ENCODE measurements around the gene C3orf70. TPM values are rescaled to one million over a fixed set of nuclear protein-coding genes. Genes with fewer than 3 reads are reported as not detected.

Gene C3orf70
- total and polyA plus RNA-seq, 2 of the 8 experiments (the other 6 are each of a cell fraction or from before 2014, with no cell fraction given): 1.7 to 2.0 TPM

GRCh38 chr3:185030399-185030798 is 122.5 kb downstream of the C3orf70 start:
- Histone ChIP-seq H4K5ac (ENCODE audit: insufficient read length, low read depth, low read length) (no peak overlapping the region), H2BK5ac (ENCODE audit: low read depth, low read length) (no peak overlapping the region), H3K9me3 (ENCODE audit: insufficient read depth in 2 of 2, low read depth in 1 of 2, low read length in 1 of 2) (no peaks in the 10 kb centered on the region), H3K56ac (replicated peaks; ENCODE audit: insufficient read length, low read depth, low read length) (no peak overlapping the region), H4K20me1 (replicated peaks in 1 of 2; ENCODE audit: control insufficient read depth in 1 of 2, insufficient read depth in 2 of 2, low read length in 2 of 2) (no peaks in the 10 kb centered on the region), H4K91ac (replicated peaks; ENCODE audit: insufficient read length, low read length) (no peak overlapping the region), H3K23me2 (ENCODE audit: low read depth, low read length) (no peaks in the 10 kb centered on the region), H3K79me2 (ENCODE audit: control insufficient read depth in 1 of 2, insufficient read depth in 2 of 2, low read length in 2 of 2) (no peaks in the 10 kb centered on the region), H3K4me2 (ENCODE audit: insufficient read depth in 1 of 2, low read depth in 2 of 2, low read length in 2 of 2) (no peak overlapping the region), H3K4me3 (ENCODE audit: extremely low read depth in 1 of 4, insufficient read depth in 2 of 4, low read depth in 3 of 4, low read length in 4 of 4) (no peak overlapping the region), H2AK5ac (ENCODE audit: low read depth, low read length) (no peak overlapping the region), H3K14ac (ENCODE audit: insufficient read length) (no peak overlapping the region), H2BK20ac (ENCODE audit: low read length) (no peak overlapping the region), H3K36me3 (ENCODE audit: control insufficient read depth in 2 of 4, insufficient read depth in 4 of 4, low read length in 3 of 4) (peaks cover 0 to 2% (median 0%) of the 10 kb centered on the region in 4 experiments; a peak in 1 of 8 replicates), H3K79me1 (ENCODE audit: low read depth, low read length) (no peaks in the 10 kb centered on the region), H4K8ac (ENCODE audit: extremely low read depth, insufficient read depth, low read length) (no peak overlapping the region), H3K23ac (ENCODE audit: insufficient read length) (no peak overlapping the region), H2BK12ac (ENCODE audit: low read depth, low read length) (no peak overlapping the region), H3K4me1 (replicated peaks in 1 of 4; ENCODE audit: control insufficient read depth in 3 of 4, insufficient read depth in 4 of 4, low read length in 3 of 4) (no peaks in the 10 kb centered on the region), H2BK120ac (replicated peaks; ENCODE audit: low read depth, low read length) (no peak overlapping the region), H3K27ac (ENCODE audit: low read depth, low read length) (no peak overlapping the region), H3K18ac (ENCODE audit: extremely low read depth, low read length) (no peak overlapping the region), H3K27me3 (replicated peaks in 1 of 4; ENCODE audit: control insufficient read depth in 3 of 4, extremely low read depth in 1 of 4, insufficient read depth in 3 of 4, low read length in 3 of 4) (no peaks in the 10 kb centered on the region), H2BK15ac (ENCODE audit: low read length) (no peak overlapping the region), H2AFZ (ENCODE audit: low read length) (no peak overlapping the region), H3K4ac (replicated peaks; ENCODE audit: insufficient read length, low read depth, low read length) (no peak overlapping the region), H3K9ac (replicated peaks in 1 of 4; ENCODE audit: extremely low read depth in 1 of 4, low read depth in 3 of 4, low read length in 3 of 4) (no peak overlapping the region)
- POLR2A ChIA-PET (ENCODE audit: partially characterized antibody): no interaction called here
- DNase-seq (ENCODE audit: low read depth in 1 of 2, low spot score in 2 of 2) (no peak), FAIRE-seq (no peak)
- CTCF ChIA-PET (ENCODE audit: partially characterized antibody): interaction anchor here (0.6 to 1.4 kb wide), 5 partner anchors 8 to 677 kb away, joined by 3 to 5 read pairs (median 3); no protein-coding TSS in a partner anchor
- WGBS, 2 experiments (ENCODE audit: extremely low coverage in 1 of 2, insufficient coverage in 1 of 2, insufficient read length in 1 of 2, insufficient replicate concordance in 2 of 2, low coverage in 1 of 2, low lambda C conversion rate in 2 of 2, missing lambda C conversion rate in 1 of 2): 91% methylated on average over 3 of the region's 3 CpGs; no CpG with 5 or more reads in 1 of the 2 experiments
- TF ChIP-seq SP1 (IDR thresholded peaks at IDR 0.05; ENCODE audit: low read depth, low read length) (no peak), CTCF (IDR thresholded peaks at IDR 0.05; ENCODE audit: control extremely low read depth in 1 of 3, insufficient read depth in 1 of 3, low read depth in 1 of 3, low read length in 3 of 3) (no peak), FOSL1 (IDR thresholded peaks at IDR 0.05; ENCODE audit: insufficient read depth, low read depth, low read length) (no peak), EP300 (IDR thresholded peaks at IDR 0.05; ENCODE audit: borderline replicate concordance in 1 of 2, low read depth in 2 of 2, low read length in 2 of 2) (no peak), SUZ12 (IDR thresholded peaks at IDR 0.05; ENCODE audit: low read length) (no peak), NANOG (IDR thresholded peaks at IDR 0.05; ENCODE audit: insufficient read depth, low read depth, low read length, poor library complexity, severe bottlenecking) (no peak), CHD2 (IDR thresholded peaks at IDR 0.05; ENCODE audit: low read length) (no peak), BCL11A (IDR thresholded peaks at IDR 0.05; ENCODE audit: low read depth in 2 of 2, low read length in 2 of 2) (no peak), CREB1 (IDR thresholded peaks at IDR 0.05) (no peak), SIN3A (conservative IDR thresholded peaks at IDR 0.05 in 1 of 2, IDR thresholded peaks at IDR 0.05 in 1 of 2; ENCODE audit: low read depth in 1 of 2, low read length in 2 of 2) (no peak), SRF (IDR thresholded peaks at IDR 0.05; ENCODE audit: low read depth, low read length) (no peak), JUN (IDR thresholded peaks at IDR 0.05; ENCODE audit: low read depth, low read length) (no peak)
